ENCODE measurements around the gene ZACN.

DNA sequence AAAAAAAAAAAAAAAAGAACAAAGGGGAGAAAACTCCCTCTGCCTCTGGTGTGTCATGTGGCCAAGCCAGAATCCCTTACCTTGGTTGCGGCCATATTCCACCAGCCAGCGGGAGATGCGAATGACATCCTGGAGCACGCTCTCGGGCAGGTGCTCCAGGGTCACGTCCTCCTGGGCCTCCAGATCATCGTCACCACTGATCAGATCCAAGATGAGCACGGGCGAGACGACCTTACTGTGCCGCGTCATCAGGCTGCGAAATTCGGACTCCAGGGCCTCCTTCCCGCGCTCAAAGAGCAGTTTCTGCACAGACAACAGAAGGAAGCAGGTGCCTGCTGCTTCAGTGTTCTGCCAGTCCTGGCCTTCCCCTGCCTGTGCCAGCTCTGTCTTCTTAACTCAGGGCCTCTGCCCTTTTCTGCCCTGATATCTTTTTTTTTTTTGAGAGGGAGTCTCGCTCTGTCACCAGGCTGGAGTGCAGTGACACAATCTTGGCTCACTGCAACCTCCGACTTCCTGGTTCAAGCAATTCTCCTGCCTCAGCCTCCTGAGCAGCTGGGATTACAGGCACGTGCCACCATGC, 18.8 kb downstream of the ZACN start:
- TF ChIP-seq, protein P1, sequence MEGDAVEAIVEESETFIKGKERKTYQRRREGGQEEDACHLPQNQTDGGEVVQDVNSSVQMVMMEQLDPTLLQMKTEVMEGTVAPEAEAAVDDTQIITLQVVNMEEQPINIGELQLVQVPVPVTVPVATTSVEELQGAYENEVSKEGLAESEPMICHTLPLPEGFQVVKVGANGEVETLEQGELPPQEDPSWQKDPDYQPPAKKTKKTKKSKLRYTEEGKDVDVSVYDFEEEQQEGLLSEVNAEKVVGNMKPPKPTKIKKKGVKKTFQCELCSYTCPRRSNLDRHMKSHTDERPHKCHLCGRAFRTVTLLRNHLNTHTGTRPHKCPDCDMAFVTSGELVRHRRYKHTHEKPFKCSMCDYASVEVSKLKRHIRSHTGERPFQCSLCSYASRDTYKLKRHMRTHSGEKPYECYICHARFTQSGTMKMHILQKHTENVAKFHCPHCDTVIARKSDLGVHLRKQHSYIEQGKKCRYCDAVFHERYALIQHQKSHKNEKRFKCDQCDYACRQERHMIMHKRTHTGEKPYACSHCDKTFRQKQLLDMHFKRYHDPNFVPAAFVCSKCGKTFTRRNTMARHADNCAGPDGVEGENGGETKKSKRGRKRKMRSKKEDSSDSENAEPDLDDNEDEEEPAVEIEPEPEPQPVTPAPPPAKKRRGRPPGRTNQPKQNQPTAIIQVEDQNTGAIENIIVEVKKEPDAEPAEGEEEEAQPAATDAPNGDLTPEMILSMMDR (conservative IDR thresholded peaks at IDR 0.05; ENCODE audit: low read length) = no peak
- TF ChIP-seq EZH2phosphoT487 (IDR thresholded peaks at IDR 0.05; ENCODE audit: borderline replicate concordance) = no peak

Data from Loucy (cell line).